Pancreas (tissue), 10 donors: ENCODE data around the gene KRTAP10-7. TPM values are rescaled to one million over a fixed set of nuclear protein-coding genes. Genes with fewer than 3 reads are reported as not detected.

Experiments
- ATAC-seq, 4 donors: fragments of 200-7000 bp; cut with Tn5 transposase; one replicate each; pipeline versions ENCODE4 v1.8.0 to v1.9.1; 2020; ENCODE audit warnings: mild to moderate bottlenecking in 4 of 4, moderate library complexity in 4 of 4
- DNase-seq, 6 donors: peaks; one replicate each; pipeline ENCODE4 v3.0.0-alpha.2; 2020
- FAIRE-seq: peaks from 2 replicates; lab custom pipeline; 2012; peaks lifted over from hg19 to GRCh38; lab: Jason Lieb, UNC
- H3K27ac ChIP-seq, 4 donors: fragments of 200-600 bp; sonication (generic); 1 replicate in 3 of 4; 2 replicates in 1 of 4; pipeline versions ENCODE4 v1.5.0 to v1.8.0; 2020
- H3K27me3 ChIP-seq, 4 donors: fragments of 200-600 bp; one replicate each; pipeline ENCODE4 v1.8.0; 2021
- H3K36me3 ChIP-seq, 3 donors: fragments of 200-600 bp; sonication (generic) in 1 of 3; one replicate each; pipeline versions ENCODE4 v1.5.0 to v1.8.0; 2020 to 2021
- H3K4me1 ChIP-seq, 3 donors: fragments of 200-600 bp; one replicate each; pipeline ENCODE4 v1.8.0; 2021
- H3K4me3 ChIP-seq, 4 donors: fragments of 200-600 bp; sonication (generic) in 2 of 4; one replicate each; pipeline versions ENCODE4 v1.5.0 to v1.8.0; 2020 to 2021
- H3K9me3 ChIP-seq, 4 donors: fragments of 200-600 bp; one replicate each; pipeline ENCODE4 v1.8.0; 2021
- CTCF ChIP-seq, 4 donors: fragments of 200-600 bp; sonication (generic) in 3 of 4; IDR thresholded peaks; one replicate each; pipeline versions ENCODE4 v1.5.0 to v1.8.0; 2021; ENCODE audit warnings: antibody characterized with exemption in 4 of 4
- WGBS, 2 donors: extraction: QIAGEN DNeasy Blood & Tissue Kit; methylation state at CpG; one replicate each; pipeline ENCODE4 v1.1.7; 2013; 5-methylcytosine and 5-hydroxymethylcytosine counted together
- intact Hi-C, 3 donors: fragments of 100-400 bp; cut with DNase I; formaldehyde crosslinking; loops; one replicate each; pipeline versions ENCODE4 v1.11.1 to v1.14.2; 2022
- polyA plus RNA-seq, 2 donors: library from polyadenylated mRNA; stranded (reverse); fragments of 200-250 nt; gene quantifications; one replicate each; pipeline ENCODE4 v1.2.3, GENCODE V29; 2013
- total RNA-seq, 6 donors: library from RNA; stranded (reverse); fragmentation: NEBNext Ultra II Directional in 4 of 6; extraction: Animal tissue kit (Norgen Biotek cat#: 25700) in 4 of 6; gene quantifications; one replicate each; pipeline versions ENCODE4 v1.2.1 to v1.2.4, GENCODE V29; 2021 to 2023
- donor health status: healthy with polysubstance abuse.
- donor health status: DM: no; HTN: no; CAD: no; lungs with moderate emphysema.
- donor health status: DM: no; HTN: no; CAD: no.
- donor health status: control.
- donor health status: control.
- donor health status: Bipolar disorder and iron deficiency.
- donor health status: DM: yes; HTN: yes; CAD: no.
- donor health status: DM: no; HTN: no; CAD: no.
- donor health status: DM: no; HTN: no; CAD: no.
- donor health status: DM: yes; HTN: yes; CAD: no.

The KRTAP10-7 gene
- total and polyA plus RNA-seq, 8 donors, result not detected

- no peaks in the 10 kb centered on the region for H3K36me3 ChIP-seq
- no peak for DNase-seq
- H3K27me3 ChIP-seq, result no peaks in the 10 kb centered on the region
- H3K27ac ChIP-seq, result no peak overlapping the region
- ATAC-seq, result no peak
- no peak overlapping the region for H3K4me3 ChIP-seq
- intact Hi-C loops, result no loop called here
- WGBS, 2 donors, result 43 to 57% methylated on average over 1 of the region's 1 CpG
- no peak for TF ChIP-seq CTCF (IDR thresholded peaks at IDR 0.05)
- no peaks in the 10 kb centered on the region for H3K4me1 ChIP-seq
- no peaks in the 10 kb centered on the region for H3K9me3 ChIP-seq
- no peak for FAIRE-seq
Measured at GRCh38 chr21:44564099-44564498, 36.3 kb upstream of the KRTAP10-7 start.

- no peaks in the 10 kb centered on the region for H3K36me3 ChIP-seq
- WGBS, 2 donors, result 0 to 44% methylated on average over 1 of the region's 1 CpG
- DNase-seq (no peak), ATAC-seq (no peak), FAIRE-seq (no peak)
- intact Hi-C loops, result no loop called here
- H3K27me3 ChIP-seq, result no peaks in the 10 kb centered on the region
- H3K27ac ChIP-seq, result no peak overlapping the region
- no peaks in the 10 kb centered on the region for H3K4me1 ChIP-seq
- H3K9me3 ChIP-seq, result no peaks in the 10 kb centered on the region
- no peak overlapping the region for H3K4me3 ChIP-seq
- no peak for TF ChIP-seq CTCF (IDR thresholded peaks at IDR 0.05)
Measured at GRCh38 chr21:44564886-44565598, 35.4 kb upstream of the KRTAP10-7 start.

GRCh38 chr21:44566403-44566802 is 34.0 kb upstream of the KRTAP10-7 start:
- FAIRE-seq (peak; percentile 9), ATAC-seq (no peak), DNase-seq (no peak)
- H3K4me3 ChIP-seq, result no peak overlapping the region
- no peaks in the 10 kb centered on the region for H3K36me3 ChIP-seq
- no peaks in the 10 kb centered on the region for H3K27me3 ChIP-seq
- no peak overlapping the region for H3K27ac ChIP-seq
- intact Hi-C loops, result no loop called here
- TF ChIP-seq CTCF (IDR thresholded peaks at IDR 0.05), result no peak
- H3K9me3 ChIP-seq, result no peaks in the 10 kb centered on the region
- H3K4me1 ChIP-seq, result no peaks in the 10 kb centered on the region
- 17 to 19% methylated on average over 1 of the region's 1 CpG for WGBS, 2 donors

GRCh38 chr21:44567481-44568171 is 32.8 kb upstream of the KRTAP10-7 start:
- Histone ChIP-seq H3K4me1 (no peaks in the 10 kb centered on the region), H3K27ac (no peak overlapping the region), H3K36me3 (no peaks in the 10 kb centered on the region), H3K4me3 (no peak overlapping the region), H3K9me3 (no peaks in the 10 kb centered on the region), H3K27me3 (no peaks in the 10 kb centered on the region)
- intact Hi-C loops, result no loop called here
- FAIRE-seq, result no peak
- no peak for DNase-seq
- 72 to 83% methylated on average over 18 of the region's 18 CpGs for WGBS, 2 donors
- no peak for TF ChIP-seq CTCF (IDR thresholded peaks at IDR 0.05)
- ATAC-seq, result no peak

- WGBS, 2 donors, result 59 to 69% methylated on average over 12 of the region's 12 CpGs
- ATAC-seq (no peak), FAIRE-seq (no peak), DNase-seq (no peak)
- H3K36me3 ChIP-seq, result no peaks in the 10 kb centered on the region
- H3K9me3 ChIP-seq, result no peaks in the 10 kb centered on the region
- TF ChIP-seq CTCF (IDR thresholded peaks at IDR 0.05), result no peak
- intact Hi-C loops, result no loop called here
- H3K4me3 ChIP-seq, result no peak overlapping the region
- H3K27me3 ChIP-seq, result no peaks in the 10 kb centered on the region
- no peak overlapping the region for H3K27ac ChIP-seq
- no peaks in the 10 kb centered on the region for H3K4me1 ChIP-seq
Measured at GRCh38 chr21:44568261-44568660, 32.1 kb upstream of the KRTAP10-7 start.
